ENCODE measurements around the gene HIVEP3.

Gene HIVEP3

GRCh38 chr1:41726899-41727748, 191.6 kb downstream of the HIVEP3 start:
- TF ChIP-seq REST (IDR thresholded peaks at IDR 0.05; ENCODE audit: insufficient read depth in 1 of 2, low read depth in 2 of 2, low read length in 2 of 2) (no peak), TAF1 (IDR thresholded peaks at IDR 0.05; ENCODE audit: borderline replicate concordance, insufficient read depth, low read length) (no peak), FOXP2 (optimal IDR thresholded peaks at IDR 0.05; ENCODE audit: borderline replicate concordance, extremely low read depth, extremely low read length, insufficient read depth) (no peak), SIN3A (IDR thresholded peaks at IDR 0.05; ENCODE audit: borderline replicate concordance, insufficient read depth, low read length) (no peak), POLR2AphosphoS5 (IDR thresholded peaks at IDR 0.05; ENCODE audit: low read depth, low read length) (no peak)

- TF ChIP-seq TAF1 (IDR thresholded peaks at IDR 0.05; ENCODE audit: borderline replicate concordance, insufficient read depth, low read length), result no peak
- TF ChIP-seq SIN3A (IDR thresholded peaks at IDR 0.05; ENCODE audit: borderline replicate concordance, insufficient read depth, low read length), result no peak
- TF ChIP-seq POLR2AphosphoS5 (IDR thresholded peaks at IDR 0.05; ENCODE audit: low read depth, low read length), result no peak
Measured at GRCh38 chr1:41726292-41726691, 192.4 kb downstream of the HIVEP3 start.

- TF ChIP-seq POLR2AphosphoS5 (IDR thresholded peaks at IDR 0.05; ENCODE audit: low read depth, low read length), result no peak
- TF ChIP-seq REST (IDR thresholded peaks at IDR 0.05; ENCODE audit: insufficient read depth in 1 of 2, low read depth in 2 of 2, low read length in 2 of 2), result no peak
- no peak for TF ChIP-seq FOXP2 (optimal IDR thresholded peaks at IDR 0.05; ENCODE audit: borderline replicate concordance, extremely low read depth, extremely low read length, insufficient read depth)
- no peak for TF ChIP-seq SIN3A (IDR thresholded peaks at IDR 0.05; ENCODE audit: borderline replicate concordance, insufficient read depth, low read length)
- TF ChIP-seq TAF1 (IDR thresholded peaks at IDR 0.05; ENCODE audit: borderline replicate concordance, insufficient read depth, low read length), result no peak
Measured at GRCh38 chr1:41724926-41725325, 193.8 kb downstream of the HIVEP3 start.

GRCh38 chr1:41724248-41724647, 194.5 kb downstream of the HIVEP3 start:
- TF ChIP-seq POLR2AphosphoS5 (IDR thresholded peaks at IDR 0.05; ENCODE audit: low read depth, low read length), result no peak
- TF ChIP-seq REST (IDR thresholded peaks at IDR 0.05; ENCODE audit: insufficient read depth in 1 of 2, low read depth in 2 of 2, low read length in 2 of 2), result no peak
- TF ChIP-seq TAF1 (IDR thresholded peaks at IDR 0.05; ENCODE audit: borderline replicate concordance, insufficient read depth, low read length), result no peak
- no peak for TF ChIP-seq SIN3A (IDR thresholded peaks at IDR 0.05; ENCODE audit: borderline replicate concordance, insufficient read depth, low read length)
- no peak for TF ChIP-seq FOXP2 (optimal IDR thresholded peaks at IDR 0.05; ENCODE audit: borderline replicate concordance, extremely low read depth, extremely low read length, insufficient read depth)

GRCh38 chr1:41723786-41724185, 194.9 kb downstream of the HIVEP3 start:
- TF ChIP-seq FOXP2 (optimal IDR thresholded peaks at IDR 0.05; ENCODE audit: borderline replicate concordance, extremely low read depth, extremely low read length, insufficient read depth) (no peak), POLR2AphosphoS5 (IDR thresholded peaks at IDR 0.05; ENCODE audit: low read depth, low read length) (no peak)

GRCh38 chr1:41722184-41722583, 196.5 kb downstream of the HIVEP3 start:
- no peak for TF ChIP-seq REST (IDR thresholded peaks at IDR 0.05; ENCODE audit: insufficient read depth in 1 of 2, low read depth in 2 of 2, low read length in 2 of 2)
- TF ChIP-seq FOXP2 (optimal IDR thresholded peaks at IDR 0.05; ENCODE audit: borderline replicate concordance, extremely low read depth, extremely low read length, insufficient read depth), result no peak
- no peak for TF ChIP-seq TAF1 (IDR thresholded peaks at IDR 0.05; ENCODE audit: borderline replicate concordance, insufficient read depth, low read length)
- no peak for TF ChIP-seq POLR2AphosphoS5 (IDR thresholded peaks at IDR 0.05; ENCODE audit: low read depth, low read length)
- no peak for TF ChIP-seq SIN3A (IDR thresholded peaks at IDR 0.05; ENCODE audit: borderline replicate concordance, insufficient read depth, low read length)
